ENCODE data around the gene HIF1A. TPM values are rescaled to one million over a fixed set of nuclear protein-coding genes. Genes with fewer than 3 reads are reported as not detected.
A peak's percentile ranks its signal among the peaks of the same experiment; 100 is the strongest.

The HIF1A gene
- total RNA-seq, 1 donor from 2014 or later = 435 TPM

- no peak overlapping the region for H3K27ac ChIP-seq (ENCODE audit: low read depth, low read length)
Observed at GRCh38 chr14:61756135-61756534, 60.8 kb downstream of the HIF1A start.

DNA sequence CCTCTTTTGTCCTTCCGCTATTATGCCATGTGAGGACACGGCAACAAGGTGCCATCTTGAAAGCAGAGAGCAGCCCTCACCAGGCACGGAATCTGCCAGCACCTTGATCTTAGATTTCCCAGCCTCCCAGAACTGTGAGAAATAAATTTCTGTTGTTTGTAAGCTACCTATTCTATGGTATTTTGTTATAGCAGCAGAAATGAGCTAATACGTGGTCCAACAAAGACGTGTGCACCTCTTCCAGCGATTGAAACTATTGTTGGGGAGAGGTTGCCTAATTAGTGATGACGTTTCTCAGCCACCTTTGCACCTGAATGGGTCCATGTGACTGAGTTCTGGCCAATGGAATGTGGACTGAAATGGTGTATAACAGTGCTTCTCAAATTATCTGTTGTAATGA, 64.6 kb downstream of the HIF1A start:
- H3K27me3 ChIP-seq (ENCODE audit: insufficient read depth, low read length) = no peaks in the 10 kb centered on the region
- Mint-ChIP-seq H3K4me1 (ENCODE audit: low read depth, unreplicated experiment) (peaks cover 15% of the 10 kb centered on the region), H3K27ac (ENCODE audit: unreplicated experiment) (no peak overlapping the region), H3K27me3 (ENCODE audit: low read depth, unreplicated experiment) (no peaks in the 10 kb centered on the region), H3K36me3 (ENCODE audit: low read depth, unreplicated experiment) (no peaks in the 10 kb centered on the region), H3K4me3 (ENCODE audit: unreplicated experiment) (no peak overlapping the region), H3K9me3 (ENCODE audit: unreplicated experiment) (no peaks in the 10 kb centered on the region)
- H4K20me1 ChIP-seq (ENCODE audit: insufficient read depth, low read length) = peaks cover 5% of the 10 kb centered on the region
- H3K4me1 ChIP-seq (ENCODE audit: insufficient read depth, low read length) = peaks cover 12% of the 10 kb centered on the region
- no peak overlapping the region for H3K4me2 ChIP-seq (ENCODE audit: low read length)
- DNase-seq (ENCODE audit: low read depth) = no peak
- no peak overlapping the region for H3K4me3 ChIP-seq (ENCODE audit: insufficient read depth, low read depth, low read length)
- H2AFZ ChIP-seq (ENCODE audit: low read depth, low read length) = no peak overlapping the region
- H3K9me3 ChIP-seq (ENCODE audit: insufficient read depth, low read depth, low read length) = no peaks in the 10 kb centered on the region
- H3K9ac ChIP-seq (ENCODE audit: low read length) = no peak overlapping the region
- peaks cover 27% of the 10 kb centered on the region for H3K79me2 ChIP-seq (ENCODE audit: insufficient read depth, low read length)
- no peak for FAIRE-seq
- no peak for TF ChIP-seq EZH2 (IDR thresholded peaks at IDR 0.05; ENCODE audit: insufficient read depth, low read length)
- TF ChIP-seq, protein P1, sequence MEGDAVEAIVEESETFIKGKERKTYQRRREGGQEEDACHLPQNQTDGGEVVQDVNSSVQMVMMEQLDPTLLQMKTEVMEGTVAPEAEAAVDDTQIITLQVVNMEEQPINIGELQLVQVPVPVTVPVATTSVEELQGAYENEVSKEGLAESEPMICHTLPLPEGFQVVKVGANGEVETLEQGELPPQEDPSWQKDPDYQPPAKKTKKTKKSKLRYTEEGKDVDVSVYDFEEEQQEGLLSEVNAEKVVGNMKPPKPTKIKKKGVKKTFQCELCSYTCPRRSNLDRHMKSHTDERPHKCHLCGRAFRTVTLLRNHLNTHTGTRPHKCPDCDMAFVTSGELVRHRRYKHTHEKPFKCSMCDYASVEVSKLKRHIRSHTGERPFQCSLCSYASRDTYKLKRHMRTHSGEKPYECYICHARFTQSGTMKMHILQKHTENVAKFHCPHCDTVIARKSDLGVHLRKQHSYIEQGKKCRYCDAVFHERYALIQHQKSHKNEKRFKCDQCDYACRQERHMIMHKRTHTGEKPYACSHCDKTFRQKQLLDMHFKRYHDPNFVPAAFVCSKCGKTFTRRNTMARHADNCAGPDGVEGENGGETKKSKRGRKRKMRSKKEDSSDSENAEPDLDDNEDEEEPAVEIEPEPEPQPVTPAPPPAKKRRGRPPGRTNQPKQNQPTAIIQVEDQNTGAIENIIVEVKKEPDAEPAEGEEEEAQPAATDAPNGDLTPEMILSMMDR (IDR thresholded peaks at IDR 0.05; ENCODE audit: insufficient read depth, low read depth, low read length) = no peak
- H3K27ac ChIP-seq (ENCODE audit: low read depth, low read length) = no peak overlapping the region
- H3K36me3 ChIP-seq (ENCODE audit: insufficient read depth, low read length) = no peaks in the 10 kb centered on the region

More at GRCh38 chr14:61756135-61756534, 60.8 kb downstream of the HIF1A start:
- Mint-ChIP-seq H3K27me3 (ENCODE audit: low read depth, unreplicated experiment) (no peaks in the 10 kb centered on the region), H3K36me3 (ENCODE audit: low read depth, unreplicated experiment) (peaks cover 5% of the 10 kb centered on the region), H3K27ac (ENCODE audit: unreplicated experiment) (no peak overlapping the region), H3K4me3 (ENCODE audit: unreplicated experiment) (no peak overlapping the region), H3K9me3 (ENCODE audit: unreplicated experiment) (no peaks in the 10 kb centered on the region), H3K4me1 (ENCODE audit: low read depth, unreplicated experiment) (peaks cover 28% of the 10 kb centered on the region)
- no peak for DNase-seq (ENCODE audit: low read depth)
- FAIRE-seq = no peak
- TF ChIP-seq, protein P1 (IDR thresholded peaks at IDR 0.05; ENCODE audit: insufficient read depth, low read depth, low read length) = no peak
- TF ChIP-seq EZH2 (IDR thresholded peaks at IDR 0.05; ENCODE audit: insufficient read depth, low read length) = no peak
- Histone ChIP-seq H3K27me3 (ENCODE audit: insufficient read depth, low read length) (no peaks in the 10 kb centered on the region), H3K4me2 (ENCODE audit: low read length) (no peak overlapping the region), H3K36me3 (ENCODE audit: insufficient read depth, low read length) (peaks cover 5% of the 10 kb centered on the region), H3K9me3 (ENCODE audit: insufficient read depth, low read depth, low read length) (no peaks in the 10 kb centered on the region), H3K4me3 (ENCODE audit: insufficient read depth, low read depth, low read length) (no peak overlapping the region), H3K4me1 (ENCODE audit: insufficient read depth, low read length) (no peaks in the 10 kb centered on the region), H4K20me1 (ENCODE audit: insufficient read depth, low read length) (no peaks in the 10 kb centered on the region), H3K9ac (ENCODE audit: low read length) (no peak overlapping the region), H2AFZ (ENCODE audit: low read depth, low read length) (no peak overlapping the region), H3K79me2 (ENCODE audit: insufficient read depth, low read length) (no peaks in the 10 kb centered on the region)

DNA sequence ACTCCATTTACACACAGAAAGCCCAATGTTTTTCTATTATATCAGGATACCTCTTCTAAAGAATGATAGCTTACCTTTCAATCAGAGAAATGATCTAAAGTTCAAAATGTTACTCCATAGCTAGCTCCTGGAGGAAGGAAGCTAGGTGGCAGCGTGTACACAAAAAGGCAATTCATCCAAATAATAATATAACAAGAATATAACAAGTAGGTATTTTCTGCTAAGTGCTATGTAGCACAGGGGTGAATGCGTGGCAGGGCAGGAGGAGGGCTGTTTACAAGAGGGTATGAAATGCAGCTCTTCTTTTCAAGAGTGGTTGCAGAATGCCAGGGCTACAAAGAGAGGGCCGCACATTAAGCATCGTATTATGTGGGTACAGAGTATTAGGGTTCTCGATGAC, 66.2 kb downstream of the HIF1A start:
- Mint-ChIP-seq H3K36me3 (ENCODE audit: low read depth, unreplicated experiment) (no peaks in the 10 kb centered on the region), H3K27me3 (ENCODE audit: low read depth, unreplicated experiment) (no peaks in the 10 kb centered on the region), H3K4me3 (ENCODE audit: unreplicated experiment) (peak overlapping the region; percentile 97), H3K4me1 (ENCODE audit: low read depth, unreplicated experiment) (peaks cover 22% of the 10 kb centered on the region), H3K9me3 (ENCODE audit: unreplicated experiment) (no peaks in the 10 kb centered on the region), H3K27ac (ENCODE audit: unreplicated experiment) (peak overlapping the region; percentile 96)
- H3K27ac ChIP-seq (ENCODE audit: low read depth, low read length) = peak overlapping the region; percentile 48
- no peak for FAIRE-seq
- H3K4me1 ChIP-seq (ENCODE audit: insufficient read depth, low read length) = peaks cover 17% of the 10 kb centered on the region
- H3K9ac ChIP-seq (ENCODE audit: low read length) = peak overlapping the region; percentile 92
- peak overlapping the region; percentile 97 for H3K4me2 ChIP-seq (ENCODE audit: low read length)
- peaks cover 13% of the 10 kb centered on the region for H4K20me1 ChIP-seq (ENCODE audit: insufficient read depth, low read length)
- TF ChIP-seq EZH2 (IDR thresholded peaks at IDR 0.05; ENCODE audit: insufficient read depth, low read length) = no peak
- TF ChIP-seq, protein P1 (IDR thresholded peaks at IDR 0.05; ENCODE audit: insufficient read depth, low read depth, low read length) = no peak
- no peaks in the 10 kb centered on the region for H3K9me3 ChIP-seq (ENCODE audit: insufficient read depth, low read depth, low read length)
- peak overlapping the region; percentile 29 for H2AFZ ChIP-seq (ENCODE audit: low read depth, low read length)
- H3K27me3 ChIP-seq (ENCODE audit: insufficient read depth, low read length) = no peaks in the 10 kb centered on the region
- H3K79me2 ChIP-seq (ENCODE audit: insufficient read depth, low read length) = peaks cover 42% of the 10 kb centered on the region
- no peaks in the 10 kb centered on the region for H3K36me3 ChIP-seq (ENCODE audit: insufficient read depth, low read length)
- H3K4me3 ChIP-seq (ENCODE audit: insufficient read depth, low read depth, low read length) = peak overlapping the region; percentile 87
- no peak for DNase-seq (ENCODE audit: low read depth)
